Measurements from ENCODE around the gene CCDC57. TPM values are rescaled to one million over a fixed set of nuclear protein-coding genes. Genes with fewer than 3 reads are reported as not detected.

CCDC57 gene
- total RNA-seq, 4 donors from 2014 or later = 23.5 to 87.5 (median 48.3) TPM

- 92 to 100% methylated on average over 1 to 5 of the region's 5 CpGs for WGBS, 2 donors (ENCODE audit: low coverage in 1 of 2)
- in situ Hi-C loops (cut with MboI; ENCODE audit: low pct_ligation_motif_present in 1 of 4, low pct_unique_long_range_greater_than_20kb in 1 of 4, low sequenced_read_pairs in 3 of 4) (no loop called here), intact Hi-C loops (cut with DNase I; ENCODE audit: low total_unique reads) (no loop called here)
- peaks cover 0 to 11% (median 5%) of the 10 kb centered on the region in 4 donors for H3K36me3 ChIP-seq
- DNase-seq = no peak
- no peaks in the 10 kb centered on the region for H3K9me3 ChIP-seq
- H3K4me1 ChIP-seq = no peaks in the 10 kb centered on the region
- no peak overlapping the region for H3K27ac ChIP-seq
- no peaks in the 10 kb centered on the region for H3K27me3 ChIP-seq
- TF ChIP-seq POLR2A (IDR thresholded peaks at IDR 0.05) (no peak), EP300 (IDR thresholded peaks at IDR 0.05; ENCODE audit: low read depth) (no peak)
- no peak overlapping the region for H3K4me3 ChIP-seq
Measured at GRCh38 chr17:82184761-82185160, 27.9 kb downstream of the CCDC57 start.

GRCh38 chr17:82180776-82181528 lies 31.7 kb downstream of the CCDC57 start:
- intact Hi-C loops (cut with DNase I; ENCODE audit: low total_unique reads) = no loop called here
- 88 to 96% methylated on average over 4 to 31 of the region's 31 CpGs for WGBS, 2 donors (ENCODE audit: low coverage in 1 of 2)
- no peak for TF ChIP-seq POLR2A (IDR thresholded peaks at IDR 0.05)
- TF ChIP-seq POLR2AphosphoS5 (IDR thresholded peaks at IDR 0.05) = no peak
- TF ChIP-seq EP300 (IDR thresholded peaks at IDR 0.05; ENCODE audit: low read depth) = no peak
- TF ChIP-seq CTCF (IDR thresholded peaks at IDR 0.05) = no peak
- Histone ChIP-seq H3K4me1 (no peaks in the 10 kb centered on the region), H3K36me3 (peaks cover 0 to 11% (median 5%) of the 10 kb centered on the region in 4 donors), H3K9me3 (no peaks in the 10 kb centered on the region), H3K27me3 (no peaks in the 10 kb centered on the region), H3K27ac (no peak overlapping the region), H3K4me3 (no peak overlapping the region)
- in situ Hi-C loops (cut with MboI; ENCODE audit: low pct_ligation_motif_present in 1 of 4, low pct_unique_long_range_greater_than_20kb in 1 of 4, low sequenced_read_pairs in 3 of 4) = no loop called here
- no peak for DNase-seq

GRCh38 chr17:82179946-82180475 lies 32.6 kb downstream of the CCDC57 start:
- Histone ChIP-seq H3K27ac (peak overlapping the region in 1 of 4 donors; percentile 3), H3K36me3 (peaks cover 0 to 11% (median 5%) of the 10 kb centered on the region in 4 donors), H3K4me1 (no peaks in the 10 kb centered on the region), H3K9me3 (no peaks in the 10 kb centered on the region), H3K4me3 (no peak overlapping the region), H3K27me3 (no peaks in the 10 kb centered on the region)
- intact Hi-C loops (cut with DNase I; ENCODE audit: low total_unique reads) (no loop called here), in situ Hi-C loops (cut with MboI; ENCODE audit: low pct_ligation_motif_present in 1 of 4, low pct_unique_long_range_greater_than_20kb in 1 of 4, low sequenced_read_pairs in 3 of 4) (no loop called here)
- no peak for TF ChIP-seq CTCF (IDR thresholded peaks at IDR 0.05)
- no peak for TF ChIP-seq POLR2AphosphoS5 (IDR thresholded peaks at IDR 0.05)
- no peak for TF ChIP-seq POLR2A (IDR thresholded peaks at IDR 0.05)
- no peak for TF ChIP-seq EP300 (IDR thresholded peaks at IDR 0.05; ENCODE audit: low read depth)
- 95% methylated on average over 4 to 10 of the region's 10 CpGs for WGBS, 2 donors (ENCODE audit: low coverage in 1 of 2)
- DNase-seq = no peak

DNA sequence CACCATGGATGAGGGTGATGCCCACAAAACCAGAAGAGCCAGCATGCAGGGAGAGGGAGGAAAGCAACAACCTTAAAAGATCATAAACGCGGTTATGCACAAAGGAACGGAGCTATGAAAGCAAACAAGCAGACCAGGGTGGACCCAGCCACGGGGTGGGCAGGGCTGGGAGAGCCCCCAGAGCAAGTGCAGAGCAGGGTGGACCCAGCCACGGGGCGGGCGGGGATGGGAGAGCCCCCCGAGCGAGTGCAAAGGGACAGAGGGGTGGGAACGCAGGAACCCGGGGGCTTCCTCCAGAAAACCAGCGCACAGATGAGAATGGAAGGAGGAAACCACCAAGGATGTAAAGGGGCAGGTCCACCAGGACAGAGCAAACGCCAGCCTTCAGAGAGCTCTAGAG lies 33.2 kb downstream of the CCDC57 start:
- TF ChIP-seq CTCF (IDR thresholded peaks at IDR 0.05) (no peak), POLR2AphosphoS5 (IDR thresholded peaks at IDR 0.05) (no peak), POLR2A (IDR thresholded peaks at IDR 0.05) (no peak), EP300 (IDR thresholded peaks at IDR 0.05; ENCODE audit: low read depth) (no peak)
- peak overlapping the region in 1 of 4 donors; percentile 3 for H3K27ac ChIP-seq
- in situ Hi-C loops (cut with MboI; ENCODE audit: low pct_ligation_motif_present in 1 of 4, low pct_unique_long_range_greater_than_20kb in 1 of 4, low sequenced_read_pairs in 3 of 4) = no loop called here
- 89 to 92% methylated on average over 6 to 13 of the region's 13 CpGs for WGBS, 2 donors (ENCODE audit: low coverage in 1 of 2)
- no peaks in the 10 kb centered on the region for H3K4me1 ChIP-seq
- intact Hi-C loops (cut with DNase I; ENCODE audit: low total_unique reads) = no loop called here
- H3K4me3 ChIP-seq = no peak overlapping the region
- H3K36me3 ChIP-seq = peaks cover 0 to 11% (median 3%) of the 10 kb centered on the region in 4 donors
- no peak for DNase-seq
- no peaks in the 10 kb centered on the region for H3K27me3 ChIP-seq
- no peaks in the 10 kb centered on the region for H3K9me3 ChIP-seq

Measured in transverse colon (tissue), 4 donors.